Activated CD8-positive, alpha-beta memory T cell treated with anti-CD3 and anti-CD28 coated beads for 24 hours (primary cell): Measurements from ENCODE around the gene ZNF865.

ENCODE experiments used
- DNase-seq: peaks from one replicate; pipeline ENCODE4 v3.0.0-alpha.2; 2020

ZNF865 gene

DNA sequence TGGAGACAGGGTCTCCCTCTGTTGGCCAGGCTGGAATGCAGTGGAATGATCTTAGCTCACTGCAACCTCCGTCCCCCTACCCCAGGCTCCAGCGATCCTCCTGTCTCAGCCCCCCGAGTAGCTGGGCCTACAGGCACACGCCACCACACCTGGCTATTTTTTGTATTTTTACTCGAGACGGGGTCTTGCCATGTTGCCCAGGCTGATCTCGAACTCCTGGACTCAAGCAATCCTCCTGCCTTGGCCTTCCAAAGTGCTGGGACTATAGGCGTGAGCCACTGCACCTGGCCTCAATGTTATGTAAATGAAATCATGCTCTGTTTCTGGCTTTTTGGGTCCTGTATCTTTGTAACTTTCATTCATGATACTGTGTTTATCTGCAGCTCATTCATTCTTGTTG, 16.7 kb upstream of the ZNF865 start:
- no peak for DNase-seq

DNA sequence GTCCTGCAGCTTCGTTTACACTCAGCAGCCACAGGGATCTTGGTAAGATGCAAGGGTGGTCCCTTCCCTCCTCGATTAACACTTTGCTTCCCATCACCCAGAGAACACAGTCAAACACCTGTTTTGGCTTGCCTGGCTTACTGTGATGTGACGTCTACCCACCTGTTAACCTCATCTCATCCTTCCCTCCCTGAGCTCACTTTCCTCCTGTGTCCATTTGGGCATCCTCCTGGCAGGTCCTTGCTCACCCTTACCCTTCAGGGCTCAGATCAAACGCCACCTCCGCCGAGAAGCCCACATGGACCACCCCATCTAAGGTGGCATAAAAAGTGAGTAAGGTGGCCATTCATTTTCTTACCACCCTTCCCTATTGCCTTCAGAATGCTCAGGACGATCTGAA, 15.3 kb upstream of the ZNF865 start:
- no peak for DNase-seq

DNA sequence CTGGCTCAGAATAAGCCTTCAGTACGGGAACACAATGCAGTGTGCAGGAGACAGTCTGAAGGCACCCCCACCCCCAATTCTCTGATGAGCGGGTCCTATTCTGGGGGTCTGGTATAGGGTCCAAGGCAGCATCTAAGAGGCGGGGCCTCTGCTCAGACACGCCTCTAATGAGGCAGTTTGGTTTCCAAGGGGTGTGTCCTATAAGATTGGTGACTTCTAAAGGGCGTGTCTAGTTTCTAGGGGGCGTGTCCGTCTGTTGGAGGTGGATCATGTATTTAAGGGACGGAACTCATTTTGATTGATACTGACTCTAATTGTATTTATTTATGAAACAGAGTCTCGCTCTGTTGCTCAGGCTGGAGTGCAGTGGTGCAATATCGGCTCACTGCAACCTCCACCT, 14.8 kb upstream of the ZNF865 start:
- no peak for DNase-seq

DNA sequence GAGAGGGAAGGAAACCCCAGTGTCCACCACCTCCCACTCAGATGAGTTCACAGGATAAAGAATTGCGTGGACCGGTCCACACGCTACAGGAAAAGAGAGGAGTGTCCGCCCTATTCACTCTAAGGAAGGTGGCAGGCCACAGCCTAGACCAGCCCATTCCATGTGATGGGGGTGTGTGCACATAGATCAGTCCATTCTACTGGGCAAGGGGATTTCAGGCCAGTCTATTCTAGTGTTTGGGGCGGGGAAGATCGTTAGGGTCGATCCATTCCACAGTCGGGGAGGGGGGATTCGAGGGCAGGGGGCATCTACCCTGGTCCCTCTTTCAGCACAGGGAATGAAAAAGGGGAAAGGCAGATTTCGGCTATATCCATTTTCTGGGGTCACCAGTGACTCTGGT, 13.9 kb upstream of the ZNF865 start:
- no peak for DNase-seq

DNA sequence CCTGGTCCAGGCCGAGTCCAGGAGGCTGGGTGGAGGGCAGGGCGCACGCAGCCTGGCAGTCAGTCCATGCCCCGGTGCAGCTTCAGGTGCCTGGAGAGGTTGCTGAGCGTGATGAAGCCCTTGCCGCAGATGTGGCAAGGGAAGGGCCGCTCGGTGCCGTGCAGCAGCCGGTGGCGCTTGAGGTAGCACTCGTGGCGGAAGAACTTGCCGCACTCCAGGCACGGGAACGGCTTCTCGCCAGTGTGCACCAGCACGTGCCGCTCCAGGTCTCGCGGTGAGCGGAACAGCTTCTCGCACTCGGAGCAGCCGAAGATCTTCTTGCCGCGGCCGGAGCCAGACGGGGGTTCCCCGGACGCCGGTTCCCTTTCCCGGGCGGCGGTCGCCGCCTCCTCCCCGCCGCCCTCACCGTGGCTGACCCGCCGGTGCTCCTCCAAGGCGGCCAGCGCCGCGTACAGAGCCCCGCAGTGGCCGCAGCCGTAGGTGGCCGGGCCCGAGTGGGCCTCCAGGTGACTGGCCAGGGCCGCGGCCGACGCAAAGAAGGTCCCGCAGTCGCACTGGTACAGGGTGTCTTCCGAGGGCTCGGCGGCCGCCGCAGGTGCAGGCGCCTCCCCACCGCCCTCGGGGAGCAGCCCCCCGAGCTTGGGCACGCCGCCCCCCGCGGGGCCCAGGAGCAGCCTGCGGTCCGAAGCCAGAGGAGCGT, 12.9 kb upstream of the ZNF865 start:
- no peak for DNase-seq

DNA sequence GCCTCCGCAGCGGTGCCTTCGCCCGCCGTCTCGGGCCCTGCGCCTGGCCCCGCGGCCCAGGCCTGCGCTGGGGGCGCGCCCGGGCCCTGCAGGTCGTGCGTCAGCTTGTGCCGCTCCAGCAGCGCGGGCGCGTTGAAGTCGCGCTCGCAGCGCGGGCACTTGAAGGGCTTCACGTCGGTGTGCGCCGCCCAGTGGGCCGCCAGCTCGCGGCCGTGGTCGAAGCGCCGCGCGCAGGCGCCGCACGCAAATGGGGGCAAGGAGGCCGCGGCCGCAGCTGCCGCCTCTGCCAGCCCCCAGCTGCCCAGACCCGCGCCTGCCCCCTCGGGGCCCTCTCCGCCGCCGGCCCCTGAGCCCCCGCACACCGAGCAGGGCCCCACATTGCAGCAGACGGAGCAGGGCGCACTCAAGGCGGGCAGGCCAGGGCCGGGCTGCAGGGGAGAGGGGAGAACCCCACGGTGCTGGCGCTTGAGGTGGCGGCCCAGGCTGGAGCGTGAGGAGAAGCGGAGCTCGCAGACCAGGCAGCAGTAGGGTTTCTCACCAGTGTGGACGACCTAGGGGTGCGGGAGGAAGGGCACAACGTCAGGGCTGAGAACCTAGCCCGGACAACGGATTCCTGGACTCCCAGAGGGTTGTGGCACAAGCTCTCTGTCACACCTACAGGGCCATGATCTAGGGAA, 12.2 kb upstream of the ZNF865 start:
- DNase-seq, result no peak

DNA sequence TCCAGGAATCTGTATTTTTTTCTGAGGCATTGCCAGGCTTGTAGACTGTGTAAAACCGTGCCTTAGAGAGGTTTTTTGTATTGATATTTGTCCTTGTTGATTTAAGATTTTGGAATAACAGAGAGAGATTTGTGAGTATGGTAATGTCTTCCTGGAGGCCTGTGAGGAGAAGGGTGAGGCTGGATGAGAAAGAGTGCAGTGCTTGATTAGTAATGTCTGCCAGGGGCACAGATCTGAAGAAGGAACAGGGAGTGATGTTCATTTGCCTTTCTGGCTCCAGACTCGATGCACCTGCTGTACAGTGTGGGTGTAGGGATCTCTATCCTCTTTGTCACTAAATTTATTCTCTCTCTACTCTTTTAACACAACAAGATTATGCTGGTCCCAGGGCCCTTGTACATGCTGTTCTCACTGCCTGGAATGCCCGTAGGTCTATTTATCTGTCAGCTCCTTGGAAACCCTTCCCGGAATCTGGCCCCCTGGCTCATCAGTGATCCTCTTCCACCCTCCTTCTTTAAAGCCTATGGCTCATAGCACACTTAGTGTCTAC, 10.4 kb upstream of the ZNF865 start:
- DNase-seq, result no peak

DNA sequence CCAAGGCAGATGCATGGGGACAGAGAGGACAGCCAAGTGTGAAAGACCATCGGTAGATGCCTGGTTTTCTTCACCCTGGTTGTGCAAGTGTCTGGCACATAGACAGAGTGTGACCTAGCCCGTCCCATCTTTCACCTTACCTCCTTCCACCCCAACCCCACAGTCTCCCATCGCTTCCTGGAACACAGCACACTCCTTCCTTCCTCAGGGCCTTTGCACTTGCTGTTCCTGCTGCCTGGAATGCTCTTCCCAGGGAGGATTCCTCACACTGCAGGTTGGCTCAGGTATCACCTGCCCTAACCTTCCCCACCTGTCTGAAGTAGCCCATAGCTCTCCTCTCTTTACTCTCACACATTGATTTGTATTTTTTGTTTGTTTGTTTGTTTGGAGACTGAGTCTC, 9.1 kb upstream of the ZNF865 start:
- DNase-seq, result no peak

DNA sequence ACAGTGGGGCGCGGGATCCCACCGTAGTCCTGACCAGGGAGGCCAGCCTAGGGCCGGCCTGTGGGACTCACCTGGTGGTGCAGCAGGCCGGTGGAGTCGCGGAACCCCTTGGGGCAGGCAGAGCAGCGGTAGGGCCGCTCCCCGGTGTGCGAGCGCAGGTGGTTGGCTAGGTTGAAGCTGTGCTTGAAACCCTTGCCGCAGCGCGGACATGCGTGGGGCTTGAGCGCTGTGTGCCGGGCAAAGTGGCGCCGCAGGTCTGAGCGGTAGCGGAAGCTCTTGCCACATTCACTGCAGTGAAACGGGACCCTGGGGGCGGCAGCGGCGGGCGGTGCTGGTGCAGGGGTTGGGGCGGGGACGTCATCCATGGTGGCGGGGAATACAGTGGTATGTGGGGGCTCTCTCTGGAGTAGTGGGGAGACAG, 7.9 kb upstream of the ZNF865 start:
- no peak for DNase-seq

DNA sequence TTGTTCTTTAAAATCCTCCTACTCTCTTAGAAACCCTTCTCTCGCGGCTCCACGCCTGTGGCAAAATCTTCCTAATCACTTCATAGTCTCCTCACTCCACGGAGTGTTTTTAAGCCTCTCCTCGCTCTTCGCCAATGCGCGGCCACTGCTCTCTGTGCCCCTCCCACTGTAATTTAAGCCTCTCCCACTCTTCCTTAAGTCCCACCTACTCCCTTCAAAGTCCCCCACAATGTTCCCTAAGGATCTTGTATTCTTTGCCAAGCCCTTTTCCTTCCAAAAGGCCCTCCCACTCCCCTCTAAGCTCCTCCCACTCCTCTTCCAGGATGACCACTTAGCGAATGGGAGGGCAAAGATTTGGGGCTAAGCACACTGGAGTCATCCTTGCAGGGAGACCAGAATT, 7.4 kb upstream of the ZNF865 start:
- DNase-seq, result no peak

DNA sequence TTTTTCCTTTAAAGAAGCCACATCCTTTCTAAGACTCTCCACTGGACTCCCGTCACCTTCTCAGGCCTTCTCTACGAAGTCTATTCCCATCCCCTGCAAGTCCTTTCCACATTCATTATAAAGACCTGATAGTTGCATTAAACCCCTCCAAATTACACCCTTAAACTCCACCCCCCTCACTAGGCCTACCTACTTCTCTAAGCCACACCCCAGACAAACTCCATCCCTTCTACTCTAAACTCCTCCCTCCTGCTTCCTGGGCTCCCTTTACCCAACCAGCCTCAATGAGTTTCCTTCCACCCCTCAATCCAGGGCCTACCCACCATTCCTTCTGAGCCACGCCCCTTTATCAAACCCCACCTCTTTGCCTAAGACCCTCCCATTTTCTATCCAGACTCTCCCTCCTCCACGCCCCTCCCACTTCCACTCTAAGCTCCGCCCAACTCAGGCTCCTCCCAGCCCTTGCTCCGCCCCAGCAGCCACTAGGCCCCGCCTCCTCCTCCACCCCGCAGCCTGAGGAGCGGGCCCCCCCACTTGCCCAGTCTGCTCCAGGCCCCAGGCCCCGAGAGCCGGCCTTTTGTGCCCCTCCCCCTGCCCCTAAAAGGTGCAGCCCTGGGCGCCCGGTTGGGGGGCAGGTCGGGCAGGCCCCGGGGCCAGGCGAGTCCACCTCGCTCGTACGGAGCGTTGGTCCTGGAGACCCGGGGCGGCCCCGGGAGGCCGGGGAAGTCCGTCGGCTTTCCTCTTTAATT, 6.6 kb upstream of the ZNF865 start:
- peak; percentile 98 for DNase-seq

DNA sequence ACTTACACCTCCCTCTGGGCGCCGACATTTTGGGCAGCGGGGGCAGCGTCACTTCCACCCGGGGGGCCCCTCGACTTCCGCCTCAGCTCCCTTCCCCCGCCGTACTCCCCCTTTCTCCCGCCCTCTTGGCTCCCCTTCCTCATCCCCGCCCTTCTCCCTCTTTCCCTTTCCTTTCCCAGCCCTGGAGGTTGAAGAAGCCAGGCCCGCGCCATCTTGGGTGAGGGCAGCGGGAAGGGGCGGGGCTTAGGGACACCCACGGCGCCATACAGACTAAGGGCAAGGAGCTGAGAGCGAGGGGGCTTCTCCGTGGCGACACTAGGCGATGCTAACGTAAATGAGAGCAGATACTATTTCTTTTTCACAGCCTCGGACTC, 6.0 kb upstream of the ZNF865 start, which contains the start of gene FIZ1:
FIZ1 (minus strand) TSS at position 50 of the 374 bp plus-strand sequence. CDS start 1,652 bp downstream, outside the sequence.
- DNase-seq, result peak; percentile 98

DNA sequence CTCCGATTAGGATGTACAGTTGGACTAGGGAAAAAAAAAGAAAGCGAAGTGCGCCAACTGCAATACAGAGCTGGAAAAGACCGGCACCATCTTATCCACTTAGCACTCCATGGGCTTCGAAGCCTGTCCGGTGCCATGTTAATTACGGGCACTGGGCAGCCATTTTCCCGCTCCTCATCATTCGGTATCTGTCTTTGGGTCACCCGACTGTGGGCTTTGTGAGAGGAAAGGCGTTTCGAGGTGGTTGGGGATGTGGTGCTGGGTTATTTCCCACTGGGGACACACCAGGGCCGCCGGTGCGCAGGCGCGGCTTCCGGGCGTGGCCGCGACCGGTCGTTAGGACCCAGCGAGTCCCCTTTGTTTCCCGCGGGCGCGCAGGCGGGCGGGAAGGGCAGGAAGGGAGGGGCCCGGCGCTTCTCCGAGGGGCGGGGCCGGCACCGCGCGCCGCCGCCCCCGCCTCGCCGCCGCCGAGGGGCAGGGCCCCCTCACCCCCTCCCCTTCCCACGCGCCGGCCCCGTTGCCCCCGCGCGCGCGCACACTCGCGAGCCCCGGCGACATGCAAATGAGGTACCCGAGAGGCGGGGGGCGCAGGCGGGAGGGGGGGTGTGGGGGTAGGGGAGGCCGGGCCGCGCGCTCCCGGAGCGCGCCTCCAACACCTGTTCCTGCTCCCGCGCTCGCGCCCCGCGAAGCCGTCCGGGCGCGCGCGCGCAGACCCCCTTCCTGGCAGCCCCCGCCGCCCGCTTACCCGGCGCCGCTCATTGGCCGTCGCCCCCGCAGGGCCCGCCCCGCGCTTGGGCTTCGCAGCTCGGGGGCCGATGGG, 5.4 kb upstream of the ZNF865 start, which contains the start of gene ZNF524:
ZNF524 (plus strand) TSS at position 447 of the 820 bp plus-strand sequence. CDS start 1,825 bp downstream, outside the sequence.
- peak; percentile 94 for DNase-seq

DNA sequence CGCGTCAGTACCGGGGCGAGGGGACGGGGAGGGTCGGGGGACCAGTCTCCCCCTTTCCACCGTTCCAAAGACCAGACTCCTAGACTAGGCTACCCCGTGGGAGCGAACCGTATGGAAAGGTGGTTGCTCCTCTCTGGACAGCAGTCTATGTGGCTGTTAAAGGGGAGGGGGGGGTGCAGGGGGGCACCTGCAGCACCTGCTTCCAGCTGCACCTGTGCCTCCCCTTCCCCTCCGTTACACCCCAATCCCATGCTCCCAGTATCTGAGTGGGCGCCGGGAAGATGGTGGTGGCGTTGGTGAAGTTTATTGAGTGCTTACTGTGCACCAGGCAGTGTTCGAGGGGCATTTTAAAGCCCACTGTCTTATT, 4.8 kb upstream of the ZNF865 start:
- DNase-seq, result no peak

DNA sequence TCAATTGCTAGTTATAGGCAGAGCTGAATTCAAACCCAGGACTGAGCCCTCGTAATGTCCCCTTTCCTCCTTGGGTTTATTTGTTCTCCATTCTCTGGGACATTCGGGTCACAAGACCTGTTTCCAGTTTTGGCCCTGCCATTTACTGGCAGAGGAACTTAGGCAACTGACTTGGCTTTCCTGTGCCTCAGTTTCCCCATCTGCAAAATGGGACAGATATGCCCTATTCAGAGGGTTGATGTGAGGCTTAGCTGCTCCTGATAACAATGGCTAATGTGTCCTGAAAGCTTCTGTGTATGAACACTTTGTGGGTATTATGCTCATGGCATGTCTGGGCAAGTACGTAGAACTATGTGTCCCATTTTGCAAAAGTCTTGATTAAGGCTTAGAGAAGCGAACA, 4.4 kb upstream of the ZNF865 start:
- DNase-seq, result no peak

DNA sequence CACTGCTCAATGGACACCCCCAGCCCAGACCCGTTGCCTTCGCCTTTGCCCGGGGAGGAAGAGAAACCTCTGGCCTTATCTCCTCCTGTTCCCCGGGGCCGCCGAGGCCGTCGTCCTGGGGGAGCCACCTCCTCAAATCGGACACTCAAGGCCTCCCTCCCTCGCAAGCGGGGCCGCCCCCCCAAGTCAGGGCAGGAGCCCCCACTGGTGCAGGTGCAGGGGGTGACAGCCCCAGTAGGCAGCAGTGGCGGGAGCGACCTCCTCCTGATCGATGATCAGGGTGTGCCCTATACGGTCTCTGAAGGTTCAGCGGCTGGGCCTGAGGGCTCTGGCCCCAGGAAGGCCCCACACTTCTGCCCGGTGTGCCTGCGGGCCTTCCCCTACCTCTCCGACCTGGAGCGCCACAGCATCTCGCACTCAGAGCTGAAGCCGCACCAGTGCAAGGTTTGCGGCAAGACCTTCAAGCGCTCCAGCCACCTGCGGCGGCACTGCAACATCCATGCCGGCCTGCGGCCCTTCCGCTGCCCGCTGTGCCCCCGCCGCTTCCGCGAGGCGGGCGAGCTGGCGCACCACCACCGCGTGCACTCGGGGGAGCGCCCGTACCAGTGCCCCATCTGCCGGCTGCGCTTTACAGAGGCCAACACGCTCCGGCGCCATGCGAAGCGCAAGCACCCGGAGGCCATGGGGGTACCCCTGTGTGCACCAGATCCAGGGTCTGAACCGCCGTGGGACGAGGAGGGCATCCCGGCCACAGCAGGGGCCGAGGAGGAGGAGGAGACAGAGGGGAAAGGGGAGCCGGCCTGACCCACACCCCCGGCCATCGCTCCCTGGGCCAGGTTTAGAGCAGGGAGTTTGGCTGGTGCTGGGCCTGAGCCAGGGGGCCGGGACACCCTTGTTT, 3.1 kb upstream of the ZNF865 start:
- no peak for DNase-seq

DNA sequence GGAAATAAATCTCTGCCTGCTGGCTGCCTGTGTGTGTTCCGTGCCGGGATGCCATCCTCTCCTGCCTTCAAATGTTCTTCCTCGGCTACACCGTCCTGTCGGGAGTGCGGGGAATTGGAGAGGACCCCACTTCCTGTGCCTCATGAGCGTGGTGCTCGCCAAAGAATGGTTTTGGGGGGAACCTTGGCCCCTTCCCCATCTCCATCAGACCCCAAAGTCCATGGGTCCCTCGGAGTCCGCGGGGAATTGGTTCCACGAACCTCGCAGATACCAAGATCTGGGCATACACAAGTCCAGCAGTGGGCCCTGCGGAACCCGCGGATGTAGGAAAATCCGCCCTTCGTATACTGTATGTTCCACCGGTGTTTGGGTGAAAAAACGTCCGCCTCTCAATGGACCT, 2.3 kb upstream of the ZNF865 start:
- DNase-seq, result no peak

DNA sequence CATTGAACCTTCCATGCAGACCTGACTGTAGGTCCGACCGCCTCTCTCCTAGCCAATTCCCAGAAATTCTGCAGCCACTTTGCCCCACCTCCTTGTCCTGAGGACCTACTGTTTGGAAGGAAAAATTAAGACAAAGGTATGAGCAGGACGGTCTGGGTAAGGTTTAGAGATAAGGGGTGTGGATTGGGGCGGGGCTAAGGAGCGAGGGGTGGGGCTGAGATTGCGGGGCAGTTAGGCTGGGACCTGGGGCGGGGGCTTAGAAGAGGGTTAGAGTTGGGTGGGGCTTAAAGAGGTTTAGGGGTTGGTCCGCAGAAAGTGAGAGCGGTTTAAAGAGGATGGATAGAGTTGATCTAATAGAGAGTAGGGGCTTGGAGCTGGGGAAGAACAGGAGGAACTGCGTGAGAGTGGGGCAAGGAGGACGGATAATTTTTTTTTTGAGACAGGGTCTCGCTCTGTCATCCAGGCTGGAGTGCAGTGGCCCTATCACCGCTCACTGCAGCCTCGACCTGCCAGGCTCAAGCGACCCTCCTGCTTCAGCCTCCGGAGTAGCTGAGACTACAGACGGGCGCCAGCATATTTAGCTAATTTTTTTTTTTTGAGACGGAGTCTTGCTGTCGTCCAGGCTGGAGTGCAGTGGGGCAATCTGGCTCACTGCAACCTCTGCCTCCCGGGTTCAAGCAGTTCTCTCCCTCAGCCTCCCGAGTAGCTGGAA, 1.7 kb upstream of the ZNF865 start:
- DNase-seq, result no peak

DNA sequence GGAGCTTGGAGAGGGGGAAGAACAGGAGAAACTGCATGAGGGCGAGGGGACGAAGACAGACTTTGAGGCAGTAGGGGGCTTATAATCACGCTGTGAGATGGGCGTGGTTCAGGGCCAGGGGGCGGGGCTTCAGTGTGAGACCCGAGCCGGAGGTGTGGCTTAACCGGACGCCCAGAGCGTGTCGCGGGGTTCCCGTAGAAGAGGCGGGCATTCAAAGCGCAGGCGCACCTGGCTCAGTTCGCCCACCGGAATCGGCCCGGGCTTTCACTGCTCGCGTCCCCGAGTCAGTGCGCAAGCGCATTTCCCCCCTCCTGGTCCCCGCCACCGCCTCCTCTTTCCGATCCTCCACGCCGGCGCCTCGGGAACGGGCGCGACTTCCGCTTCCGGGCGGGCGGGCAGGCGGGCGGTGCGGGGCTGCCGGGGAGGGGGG, 225 bp upstream of the ZNF865 start:
- DNase-seq, result peak; percentile 99

DNA sequence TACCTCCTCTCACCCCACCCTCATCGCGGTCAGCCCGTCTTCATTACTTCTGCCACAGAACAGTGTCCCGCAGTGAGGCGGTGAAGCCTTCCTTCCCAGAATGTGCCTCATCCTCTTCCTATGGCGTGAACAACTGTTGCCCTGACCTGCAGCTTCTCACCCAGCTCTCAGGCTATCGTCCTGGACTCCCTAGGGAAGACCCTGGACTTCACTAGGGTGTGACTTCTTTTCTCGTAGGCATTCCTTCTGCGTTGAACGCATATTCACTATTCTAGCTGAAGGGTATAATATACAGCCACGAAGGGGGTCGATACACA, 982 bp downstream of the ZNF865 start:
- no peak for DNase-seq

DNA sequence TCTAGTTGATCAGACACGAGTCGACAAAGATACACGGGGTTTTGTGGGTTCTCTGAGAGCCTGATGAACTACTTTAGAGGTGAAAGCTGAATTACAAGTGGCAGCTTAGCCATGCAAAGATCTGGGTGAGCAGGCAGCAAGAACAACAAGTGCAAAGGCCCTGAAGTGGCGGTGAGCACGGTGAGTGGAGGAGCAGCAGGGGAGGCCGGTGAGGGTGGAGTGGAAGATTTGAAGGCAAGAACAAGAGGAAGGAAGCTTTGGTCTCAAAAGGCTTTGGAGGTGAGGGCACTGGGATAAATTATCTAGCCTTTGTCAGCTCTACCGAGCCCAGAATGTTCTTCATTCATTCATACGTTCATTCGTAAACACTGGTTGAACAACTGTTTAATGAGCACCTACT, 1.4 kb downstream of the ZNF865 start:
- DNase-seq, result no peak
